ENCODE results near the gene CAVIN2. TPM values are rescaled to one million over a fixed set of nuclear protein-coding genes. Genes with fewer than 3 reads are reported as not detected.

Gene CAVIN2
- polyA plus RNA-seq, 3 donors: 0.07 to 3.1 (median 1.2) TPM

GRCh38 chr2:191859681-191860080 lies 12.8 kb upstream of the CAVIN2 start:
- H3K27ac Mint-ChIP-seq: no peak overlapping the region
- H3K9me3 Mint-ChIP-seq: peaks cover 0 to 8% (median 4%) of the 10 kb centered on the region in 7 donors
- Histone ChIP-seq H3K9me3 (replicated peaks in 1 of 2; ENCODE audit: control insufficient read depth in 1 of 2, insufficient read depth in 1 of 2, low read length in 2 of 2) (peaks cover 0 to 2% of the 10 kb centered on the region in 2 donors), H3K27ac (ENCODE audit: low read depth in 1 of 2, low read length in 2 of 2) (no peak overlapping the region), H3K4me3 (replicated peaks in 1 of 3; ENCODE audit: low read depth in 2 of 3, low read length in 3 of 3) (no peak overlapping the region), H3K4me1 (ENCODE audit: control insufficient read depth in 1 of 2, insufficient read depth in 2 of 2, low read length in 2 of 2) (no peaks in the 10 kb centered on the region), H3K4me2 (replicated peaks; ENCODE audit: extremely low read depth, low read length, poor library complexity, severe bottlenecking) (no peak overlapping the region), H3K27me3 (ENCODE audit: control insufficient read depth in 2 of 2, insufficient read depth in 2 of 2, low read length in 2 of 2) (no peaks in the 10 kb centered on the region), H3K36me3 (replicated peaks in 1 of 2; ENCODE audit: control insufficient read depth in 1 of 2, insufficient read depth in 2 of 2, low read length in 2 of 2) (no peaks in the 10 kb centered on the region), H3K9ac (ENCODE audit: insufficient read depth, low read length, poor library complexity, severe bottlenecking) (no peak overlapping the region), H3K79me2 (ENCODE audit: insufficient read depth, low read length) (no peaks in the 10 kb centered on the region), H4K20me1 (ENCODE audit: insufficient read depth, low read length) (no peaks in the 10 kb centered on the region), H2AFZ (ENCODE audit: insufficient read depth, low read depth, low read length, poor library complexity, severe bottlenecking) (no peak overlapping the region)
- TF ChIP-seq, protein P1, sequence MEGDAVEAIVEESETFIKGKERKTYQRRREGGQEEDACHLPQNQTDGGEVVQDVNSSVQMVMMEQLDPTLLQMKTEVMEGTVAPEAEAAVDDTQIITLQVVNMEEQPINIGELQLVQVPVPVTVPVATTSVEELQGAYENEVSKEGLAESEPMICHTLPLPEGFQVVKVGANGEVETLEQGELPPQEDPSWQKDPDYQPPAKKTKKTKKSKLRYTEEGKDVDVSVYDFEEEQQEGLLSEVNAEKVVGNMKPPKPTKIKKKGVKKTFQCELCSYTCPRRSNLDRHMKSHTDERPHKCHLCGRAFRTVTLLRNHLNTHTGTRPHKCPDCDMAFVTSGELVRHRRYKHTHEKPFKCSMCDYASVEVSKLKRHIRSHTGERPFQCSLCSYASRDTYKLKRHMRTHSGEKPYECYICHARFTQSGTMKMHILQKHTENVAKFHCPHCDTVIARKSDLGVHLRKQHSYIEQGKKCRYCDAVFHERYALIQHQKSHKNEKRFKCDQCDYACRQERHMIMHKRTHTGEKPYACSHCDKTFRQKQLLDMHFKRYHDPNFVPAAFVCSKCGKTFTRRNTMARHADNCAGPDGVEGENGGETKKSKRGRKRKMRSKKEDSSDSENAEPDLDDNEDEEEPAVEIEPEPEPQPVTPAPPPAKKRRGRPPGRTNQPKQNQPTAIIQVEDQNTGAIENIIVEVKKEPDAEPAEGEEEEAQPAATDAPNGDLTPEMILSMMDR (IDR thresholded peaks at IDR 0.05): no peak
- intact Hi-C loops (cut with micrococcal nuclease): no loop called here
- no peak overlapping the region for H3K4me3 Mint-ChIP-seq
- H3K36me3 Mint-ChIP-seq: no peaks in the 10 kb centered on the region
- DNase-seq: no peak
- no CpG with 5 or more reads among the region's 1 CpG for WGBS (ENCODE audit: insufficient coverage)
- peaks cover under 1% of the 10 kb centered on the region for H3K4me1 Mint-ChIP-seq
- H3K27me3 Mint-ChIP-seq (ENCODE audit: low read depth in 3 of 3): no peaks in the 10 kb centered on the region

DNA sequence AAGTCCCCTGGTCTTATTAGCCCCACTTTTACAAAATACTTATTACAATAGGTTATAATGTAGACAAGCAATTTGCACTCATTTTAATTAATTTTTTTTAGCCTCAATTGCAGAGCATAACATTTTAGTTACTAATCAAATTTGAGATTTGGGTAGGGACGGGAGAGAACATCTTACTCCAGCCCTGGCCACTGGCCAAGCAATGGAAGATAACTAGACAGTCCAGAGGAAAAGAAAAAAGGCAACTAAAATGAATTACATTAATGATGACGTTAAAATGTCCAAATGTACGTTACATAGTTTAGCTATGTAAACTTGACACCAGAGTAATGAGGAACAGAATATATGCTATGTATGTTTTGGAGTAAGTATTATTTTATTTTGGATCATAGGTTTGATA lies 11.0 kb upstream of the CAVIN2 start:
- TF ChIP-seq, protein P1 (IDR thresholded peaks at IDR 0.05): no peak
- Histone ChIP-seq H3K9ac (ENCODE audit: insufficient read depth, low read length, poor library complexity, severe bottlenecking) (no peak overlapping the region), H3K9me3 (replicated peaks in 1 of 2; ENCODE audit: control insufficient read depth in 1 of 2, insufficient read depth in 1 of 2, low read length in 2 of 2) (peaks cover 0 to 2% of the 10 kb centered on the region in 2 donors), H3K4me3 (replicated peaks in 1 of 3; ENCODE audit: low read depth in 2 of 3, low read length in 3 of 3) (no peak overlapping the region), H3K27me3 (ENCODE audit: control insufficient read depth in 2 of 2, insufficient read depth in 2 of 2, low read length in 2 of 2) (no peaks in the 10 kb centered on the region), H3K4me1 (ENCODE audit: control insufficient read depth in 1 of 2, insufficient read depth in 2 of 2, low read length in 2 of 2) (no peaks in the 10 kb centered on the region), H3K4me2 (replicated peaks; ENCODE audit: extremely low read depth, low read length, poor library complexity, severe bottlenecking) (no peak overlapping the region), H3K27ac (ENCODE audit: low read depth in 1 of 2, low read length in 2 of 2) (no peak overlapping the region), H2AFZ (ENCODE audit: insufficient read depth, low read depth, low read length, poor library complexity, severe bottlenecking) (no peak overlapping the region), H4K20me1 (ENCODE audit: insufficient read depth, low read length) (no peaks in the 10 kb centered on the region), H3K36me3 (replicated peaks in 1 of 2; ENCODE audit: control insufficient read depth in 1 of 2, insufficient read depth in 2 of 2, low read length in 2 of 2) (no peaks in the 10 kb centered on the region), H3K79me2 (ENCODE audit: insufficient read depth, low read length) (no peaks in the 10 kb centered on the region)
- no peak for DNase-seq
- intact Hi-C loops (cut with micrococcal nuclease): no loop called here
- no peaks in the 10 kb centered on the region for H3K4me1 Mint-ChIP-seq
- no peaks in the 10 kb centered on the region for H3K36me3 Mint-ChIP-seq
- 100% methylated on average over 1 of the region's 3 CpGs for WGBS (ENCODE audit: insufficient coverage)
- no peak overlapping the region for H3K27ac Mint-ChIP-seq
- peaks cover 0 to 8% (median 4%) of the 10 kb centered on the region in 7 donors for H3K9me3 Mint-ChIP-seq
- no peaks in the 10 kb centered on the region for H3K27me3 Mint-ChIP-seq (ENCODE audit: low read depth in 3 of 3)
- no peak overlapping the region for H3K4me3 Mint-ChIP-seq
